PC-9 (cell line): ENCODE results near the gene SLC44A3.

Experiments used
- CTCF ChIP-seq: fragments of 200-600 bp; sonication (generic); conservative IDR thresholded peaks from 2 replicates; pipeline ENCODE4 v1.6.1; 2017; ENCODE audit warnings: mixed run types, antibody characterized with exemption, mild to moderate bottlenecking, moderate library complexity
- EZH2 ChIP-seq: fragments of 200-600 bp; sonication (generic); IDR thresholded peaks from 2 replicates; pipeline ENCODE4 v1.8.0; 2017; ENCODE audit warnings: antibody characterized with exemption, low read depth

GRCh38 chr1:94776474-94776873 is 43.7 kb upstream of the SLC44A3 start:
- TF ChIP-seq CTCF: no peak
- no peak for TF ChIP-seq EZH2
